ENCODE results near the gene QRFP. TPM values are rescaled to one million over a fixed set of nuclear protein-coding genes. Genes with fewer than 3 reads are reported as not detected.
"Not testable (repeated sequence)": the region's sequence is repeated elsewhere in the genome, so short reads cannot be mapped to it uniquely, and the experiment has no call there.

QRFP gene
- total RNA-seq, 1 donor from 2014 or later, result not detected

GRCh38 chr9:130912932-130913598 is 16.5 kb upstream of the QRFP start:
- no peak for TF ChIP-seq CTCF (IDR thresholded peaks at IDR 0.05; ENCODE audit: insufficient read depth, low read length, severe bottlenecking)
- Histone ChIP-seq H3K36me3 (ENCODE audit: control insufficient read depth, insufficient read depth, low read length) (no peaks in the 10 kb centered on the region), H3K4me3 (ENCODE audit: low read depth, low read length) (no peak overlapping the region), H3K27me3 (ENCODE audit: control insufficient read depth, insufficient read depth, low read length) (peaks cover 2% of the 10 kb centered on the region)
- no peak for FAIRE-seq
- peak; percentile 75 for DNase-seq (ENCODE audit: low read depth)

DNA sequence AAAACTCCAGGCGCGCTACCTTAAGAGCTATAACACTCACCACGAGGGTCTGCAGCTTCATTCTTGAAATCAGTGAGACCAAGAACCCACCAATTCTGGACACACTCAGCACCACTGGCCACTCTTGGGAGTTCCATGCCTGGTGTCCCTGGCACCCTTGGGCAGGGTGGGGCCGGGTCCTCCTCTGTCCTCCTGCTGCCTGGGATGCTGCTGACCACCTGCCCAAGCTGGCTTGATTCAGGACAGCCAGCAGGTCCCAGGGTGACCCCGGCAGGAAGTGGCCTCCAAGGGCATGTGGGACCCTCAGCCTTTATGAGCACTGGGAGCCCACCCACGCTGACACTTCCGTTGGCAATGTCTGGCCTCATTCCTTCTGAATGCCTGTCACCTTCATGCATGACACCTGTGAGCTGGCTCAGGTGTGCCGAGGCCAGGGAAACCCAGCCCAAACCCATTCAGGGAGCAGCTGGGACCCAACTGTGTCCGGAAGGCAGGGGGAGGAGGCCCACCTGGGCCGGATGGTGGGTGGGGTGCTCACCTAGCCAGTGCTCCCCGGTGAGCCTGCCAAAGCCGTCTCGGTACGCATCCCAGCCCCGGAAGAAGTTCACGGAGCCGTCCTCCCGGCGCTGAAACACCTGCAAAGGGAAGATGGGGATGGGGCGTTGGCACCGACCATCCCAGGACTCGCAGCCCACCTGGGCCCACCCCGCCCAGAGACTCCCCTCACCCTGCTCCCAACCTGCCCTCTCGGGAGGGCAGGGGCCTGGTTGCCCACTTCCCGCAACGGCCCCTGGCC is 14.8 kb upstream of the QRFP start:
- FAIRE-seq (no peak), DNase-seq (ENCODE audit: low read depth) (no peak)
- no peaks in the 10 kb centered on the region for H3K27me3 ChIP-seq (ENCODE audit: control insufficient read depth, insufficient read depth, low read length)
- no peak for TF ChIP-seq CTCF (IDR thresholded peaks at IDR 0.05; ENCODE audit: insufficient read depth, low read length, severe bottlenecking)
- H3K4me3 ChIP-seq (ENCODE audit: low read depth, low read length), result no peak overlapping the region
- H3K36me3 ChIP-seq (ENCODE audit: control insufficient read depth, insufficient read depth, low read length), result no peaks in the 10 kb centered on the region

- not testable (repeated sequence) for FAIRE-seq; H3K36me3 ChIP-seq (ENCODE audit: control insufficient read depth, insufficient read depth, low read length); H3K4me3 ChIP-seq (ENCODE audit: low read depth, low read length); H3K27me3 ChIP-seq (ENCODE audit: control insufficient read depth, insufficient read depth, low read length); DNase-seq (ENCODE audit: low read depth)
These were observed 14.1 kb upstream of the QRFP start for GRCh38 chr9:130910670-130911069.

- not testable (repeated sequence) for FAIRE-seq
These were observed 13.4 kb upstream of the QRFP start for GRCh38 chr9:130910041-130910440.

GRCh38 chr9:130908878-130909355 is 12.3 kb upstream of the QRFP start:
- no peak for FAIRE-seq

More at GRCh38 chr9:130910041-130910440, 13.4 kb upstream of the QRFP start:
- not testable (repeated sequence) for H3K27me3 ChIP-seq (ENCODE audit: control insufficient read depth, insufficient read depth, low read length); H3K4me3 ChIP-seq (ENCODE audit: low read depth, low read length); DNase-seq (ENCODE audit: low read depth); H3K36me3 ChIP-seq (ENCODE audit: control insufficient read depth, insufficient read depth, low read length)

DNA sequence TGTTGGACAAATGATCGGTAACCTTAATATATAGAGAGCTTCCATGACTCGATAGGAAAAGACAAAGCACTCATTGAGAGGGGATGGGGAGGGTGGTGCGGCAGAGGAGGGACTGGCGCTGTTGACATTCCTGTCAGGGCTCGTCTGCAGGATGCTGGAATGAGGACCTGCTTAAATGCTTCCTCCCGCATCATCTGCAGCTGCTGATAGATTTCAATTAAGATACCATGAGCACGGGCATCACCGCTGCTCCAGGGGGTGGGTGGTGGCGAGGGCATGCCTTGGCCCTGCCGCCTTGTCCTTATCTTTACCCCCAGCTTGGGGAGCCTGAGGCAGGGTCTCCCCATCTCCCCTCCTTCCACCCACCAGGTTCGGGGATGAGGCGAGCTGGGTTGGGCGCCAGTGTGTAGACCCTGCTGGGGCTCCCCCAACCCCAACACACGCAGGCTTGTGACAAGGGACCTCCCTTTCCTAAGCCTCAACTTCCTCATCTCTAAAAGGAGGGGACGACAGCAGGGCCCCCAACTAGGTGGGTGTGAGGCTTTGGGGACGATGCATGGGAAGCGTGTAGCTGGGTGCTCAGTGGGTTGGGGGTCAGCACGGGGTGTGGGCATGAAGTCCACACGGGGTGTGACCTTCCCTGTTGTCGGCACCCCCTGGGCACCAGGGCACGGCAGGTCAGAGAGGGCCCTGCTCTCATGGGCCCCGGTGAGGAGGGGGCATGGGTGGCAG is 11.7 kb upstream of the QRFP start:
- TF ChIP-seq CTCF (IDR thresholded peaks at IDR 0.05; ENCODE audit: insufficient read depth, low read length, severe bottlenecking), result no peak
- no peaks in the 10 kb centered on the region for H3K36me3 ChIP-seq (ENCODE audit: control insufficient read depth, insufficient read depth, low read length)
- peak; percentile 35 for DNase-seq (ENCODE audit: low read depth)
- peaks cover 3% of the 10 kb centered on the region for H3K27me3 ChIP-seq (ENCODE audit: control insufficient read depth, insufficient read depth, low read length)
- FAIRE-seq, result no peak
- H3K4me3 ChIP-seq (ENCODE audit: low read depth, low read length), result no peak overlapping the region

More at GRCh38 chr9:130908878-130909355, 12.3 kb upstream of the QRFP start:
- Histone ChIP-seq H3K36me3 (ENCODE audit: control insufficient read depth, insufficient read depth, low read length) (no peaks in the 10 kb centered on the region), H3K4me3 (ENCODE audit: low read depth, low read length) (no peak overlapping the region), H3K27me3 (ENCODE audit: control insufficient read depth, insufficient read depth, low read length) (peaks cover 3% of the 10 kb centered on the region)
- TF ChIP-seq CTCF (IDR thresholded peaks at IDR 0.05; ENCODE audit: insufficient read depth, low read length, severe bottlenecking), result no peak
- no peak for DNase-seq (ENCODE audit: low read depth)
